MCF 10A (cell line): ENCODE data around the gene SERPINA3. TPM values are rescaled to one million over a fixed set of nuclear protein-coding genes. Genes with fewer than 3 reads are reported as not detected.

Experiments used
- BruUV-seq: library from RNA; stranded (reverse); fragments of 400-500 nt; replicated peaks from 2 replicates; lab custom pipeline; 2021; lab: Mats Ljungman, UMichigan
- CTCF ChIA-PET: fragments of 300-600 bp; sonication (Branson Sonifier 250); formaldehyde crosslinking; extraction: SDS; loops from one replicate; lab custom pipeline; 2021; ENCODE audit warnings: antibody characterized with exemption, inconsistent platforms; lab: Yijun Ruan, JAX
- POLR2A ChIA-PET: fragments of 300-600, 350-650 bp; sonication (Branson Sonifier 250); formaldehyde crosslinking; extraction: SDS; loops from one replicate; lab custom pipeline; 2020; ENCODE audit warnings: antibody characterized with exemption, inconsistent platforms; lab: Yijun Ruan, JAX
- DNase-seq: peaks from one replicate; pipeline ENCODE4 v3.0.0-alpha.2; 2018; ENCODE audit not compliant: unreplicated experiment
- H3K27ac Mint-ChIP-seq: one replicate; pipeline ENCODE4 v1.8.0; 2022; ENCODE audit warnings: mild to moderate bottlenecking, low read depth, mixed read lengths; ENCODE audit not compliant: unreplicated experiment
- H3K27me3 Mint-ChIP-seq: one replicate; pipeline ENCODE4 v1.8.0; 2022; ENCODE audit warnings: mixed read lengths; ENCODE audit not compliant: insufficient read depth, unreplicated experiment
- H3K36me3 Mint-ChIP-seq: one replicate; pipeline ENCODE4 v1.8.0; 2022; ENCODE audit warnings: mild to moderate bottlenecking, moderate library complexity, mixed read lengths; ENCODE audit not compliant: insufficient read depth, unreplicated experiment
- H3K4me1 Mint-ChIP-seq: one replicate; pipeline ENCODE4 v1.8.0; 2022; ENCODE audit warnings: mixed read lengths; ENCODE audit not compliant: insufficient read depth, unreplicated experiment
- H3K4me3 Mint-ChIP-seq: one replicate; pipeline ENCODE4 v1.8.0; 2022; ENCODE audit warnings: mild to moderate bottlenecking, moderate library complexity, mixed read lengths; ENCODE audit not compliant: unreplicated experiment
- H3K9me3 Mint-ChIP-seq: one replicate; pipeline ENCODE4 v1.8.0; 2022; ENCODE audit warnings: mixed read lengths; ENCODE audit not compliant: unreplicated experiment
- intact Hi-C: fragments of 100-400 bp; cut with micrococcal nuclease; formaldehyde crosslinking; loops from 2 replicates; pipeline ENCODE4 v1.14.1; 2022
- total RNA-seq: library from RNA; stranded (reverse); gene quantifications from 2 replicates; pipeline ENCODE4 v1.2.3, GENCODE V29; 2022
- TF ChIP-seq, protein P1 (sequence below): fragments of 200-600 bp; IDR thresholded peaks from one replicate; pipeline ENCODE4 v1.8.0; 2022; ENCODE audit warnings: antibody characterized with exemption, mild to moderate bottlenecking; ENCODE audit not compliant: unreplicated experiment

The SERPINA3 gene
- total RNA-seq, 1 experiment from 2014 or later: 44.5 TPM

DNA sequence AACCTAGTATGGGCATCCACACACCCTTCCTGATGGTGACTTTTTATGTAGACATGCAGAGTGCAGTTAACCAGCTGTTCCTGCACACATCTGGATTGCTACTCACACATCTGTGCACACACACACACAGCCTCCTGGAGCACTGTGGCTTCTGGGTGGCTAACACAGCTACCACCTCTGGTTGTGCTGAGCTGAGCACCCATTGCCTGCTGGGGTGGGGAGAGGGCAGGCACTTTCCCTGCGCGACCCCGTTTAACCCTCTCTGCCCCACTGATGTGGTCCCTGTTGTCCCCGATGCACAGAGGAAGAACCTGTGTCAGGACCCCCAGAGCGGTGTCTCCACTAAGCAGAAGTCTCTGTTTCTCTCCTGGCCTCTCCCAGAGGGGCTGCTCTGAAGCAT, 14.4 kb upstream of the SERPINA3 start:
- DNase-seq: no peak
- TF ChIP-seq, protein P1, sequence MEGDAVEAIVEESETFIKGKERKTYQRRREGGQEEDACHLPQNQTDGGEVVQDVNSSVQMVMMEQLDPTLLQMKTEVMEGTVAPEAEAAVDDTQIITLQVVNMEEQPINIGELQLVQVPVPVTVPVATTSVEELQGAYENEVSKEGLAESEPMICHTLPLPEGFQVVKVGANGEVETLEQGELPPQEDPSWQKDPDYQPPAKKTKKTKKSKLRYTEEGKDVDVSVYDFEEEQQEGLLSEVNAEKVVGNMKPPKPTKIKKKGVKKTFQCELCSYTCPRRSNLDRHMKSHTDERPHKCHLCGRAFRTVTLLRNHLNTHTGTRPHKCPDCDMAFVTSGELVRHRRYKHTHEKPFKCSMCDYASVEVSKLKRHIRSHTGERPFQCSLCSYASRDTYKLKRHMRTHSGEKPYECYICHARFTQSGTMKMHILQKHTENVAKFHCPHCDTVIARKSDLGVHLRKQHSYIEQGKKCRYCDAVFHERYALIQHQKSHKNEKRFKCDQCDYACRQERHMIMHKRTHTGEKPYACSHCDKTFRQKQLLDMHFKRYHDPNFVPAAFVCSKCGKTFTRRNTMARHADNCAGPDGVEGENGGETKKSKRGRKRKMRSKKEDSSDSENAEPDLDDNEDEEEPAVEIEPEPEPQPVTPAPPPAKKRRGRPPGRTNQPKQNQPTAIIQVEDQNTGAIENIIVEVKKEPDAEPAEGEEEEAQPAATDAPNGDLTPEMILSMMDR: no peak
- Mint-ChIP-seq H3K4me1 (peaks cover 43% of the 10 kb centered on the region), H3K27ac (peak overlapping the region; percentile 90), H3K36me3 (no peaks in the 10 kb centered on the region), H3K4me3 (no peak overlapping the region), H3K9me3 (no peaks in the 10 kb centered on the region), H3K27me3 (no peaks in the 10 kb centered on the region)
- POLR2A ChIA-PET: interaction anchor here (1.7 to 5.7 kb wide), 3 partner anchors 14 to 33 kb away, joined by 4 to 140 read pairs (median 12); partner anchors contain the start of genes SERPINA3 and SERPINA5
- intact Hi-C loops: no loop called here
- CTCF ChIA-PET: interaction anchor here (0.6 to 3.6 kb wide), 8 partner anchors 13 to 273 kb away, joined by 3 to 15 read pairs (median 3); no protein-coding TSS in a partner anchor
- BruUV-seq: no TSS peak

DNA sequence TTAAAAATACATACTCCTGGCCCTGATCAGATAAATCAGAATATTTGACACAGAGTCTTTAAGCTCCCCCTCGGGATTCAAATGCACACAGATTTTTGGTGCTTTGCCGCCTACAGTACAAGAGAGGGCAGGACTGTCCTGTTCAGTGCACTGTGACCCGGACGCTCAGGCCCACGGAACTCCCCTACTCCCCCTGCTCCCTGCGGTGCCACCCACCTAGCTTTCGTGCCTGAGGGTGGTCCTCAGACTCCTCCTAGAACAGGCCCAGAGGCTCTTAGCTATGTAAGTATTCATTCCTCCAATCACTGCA, 13.7 kb upstream of the SERPINA3 start:
- H3K36me3 Mint-ChIP-seq: no peaks in the 10 kb centered on the region
- TF ChIP-seq, protein P1: no peak
- H3K4me1 Mint-ChIP-seq: peaks cover 43% of the 10 kb centered on the region
- ChIA-PET POLR2A (interaction anchor here (1.6 to 5.7 kb wide), 4 partner anchors 13 to 33 kb away, joined by 4 to 140 read pairs (median 8); partner anchors contain the start of genes SERPINA3 and SERPINA5), CTCF (interaction anchor here (0.7 to 3.6 kb wide), 10 partner anchors 13 to 274 kb away, joined by 3 to 15 read pairs (median 3); no protein-coding TSS in a partner anchor)
- H3K4me3 Mint-ChIP-seq: no peak overlapping the region
- BruUV-seq: no TSS peak
- intact Hi-C loops: no loop called here
- H3K27ac Mint-ChIP-seq: peak overlapping the region; percentile 90
- DNase-seq: no peak
- H3K9me3 Mint-ChIP-seq: no peaks in the 10 kb centered on the region
- no peaks in the 10 kb centered on the region for H3K27me3 Mint-ChIP-seq

GRCh38 chr14:94598816-94599655, 13.2 kb upstream of the SERPINA3 start:
- H3K27me3 Mint-ChIP-seq: no peaks in the 10 kb centered on the region
- H3K36me3 Mint-ChIP-seq: no peaks in the 10 kb centered on the region
- no peaks in the 10 kb centered on the region for H3K9me3 Mint-ChIP-seq
- ChIA-PET POLR2A (interaction anchor here (0.5 to 5.7 kb wide), 10 partner anchors 13 to 1018 kb away, joined by 3 to 140 read pairs (median 3); partner anchors contain the start of genes SERPINA3 and SERPINA5), CTCF (interaction anchor here (0.7 to 3.6 kb wide), 18 partner anchors 11 to 418 kb away, joined by 3 to 15 read pairs (median 3); no protein-coding TSS in a partner anchor)
- no TSS peak for BruUV-seq
- peak; percentile 99 for DNase-seq
- intact Hi-C loops: no loop called here
- peaks cover 43% of the 10 kb centered on the region for H3K4me1 Mint-ChIP-seq
- peak overlapping the region; percentile 17 for H3K4me3 Mint-ChIP-seq
- H3K27ac Mint-ChIP-seq: peak overlapping the region; percentile 90
- TF ChIP-seq, protein P1: peak; percentile 33

DNA sequence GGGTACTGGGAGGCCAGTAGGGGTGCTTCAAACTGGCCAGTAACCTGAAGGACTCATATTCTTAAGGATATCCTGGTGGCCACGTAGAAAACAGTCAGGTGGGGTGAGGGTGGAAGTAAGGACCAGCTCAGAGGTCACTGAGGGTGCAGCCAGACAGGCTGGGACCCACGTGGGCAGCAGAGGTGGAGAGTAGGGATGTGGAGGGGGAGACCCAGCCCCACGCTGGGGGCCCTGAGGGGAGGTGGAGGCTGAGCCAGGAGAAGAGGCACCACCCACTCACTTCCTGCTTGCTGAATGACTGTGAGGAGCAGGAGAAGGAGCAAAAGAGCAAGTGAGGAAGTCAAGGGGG, 12.6 kb upstream of the SERPINA3 start:
- H3K36me3 Mint-ChIP-seq: no peaks in the 10 kb centered on the region
- ChIA-PET POLR2A (interaction anchor here (0.5 to 5.7 kb wide), 12 partner anchors 12 to 1017 kb away, joined by 3 to 140 read pairs (median 3); partner anchors contain the start of genes DDX24, IFI27L1, PPP4R4 and SERPINA3), CTCF (interaction anchor here (0.7 to 3.6 kb wide), 10 partner anchors 11 to 418 kb away, joined by 3 to 15 read pairs (median 4); no protein-coding TSS in a partner anchor)
- no peaks in the 10 kb centered on the region for H3K27me3 Mint-ChIP-seq
- DNase-seq: peak; percentile 62
- TF ChIP-seq, protein P1: no peak
- H3K27ac Mint-ChIP-seq: peak overlapping the region; percentile 90
- H3K4me3 Mint-ChIP-seq: peak overlapping the region; percentile 17
- H3K9me3 Mint-ChIP-seq: no peaks in the 10 kb centered on the region
- intact Hi-C loops: no loop called here
- peaks cover 43% of the 10 kb centered on the region for H3K4me1 Mint-ChIP-seq
- no TSS peak for BruUV-seq
